Lung (tissue), 12 donors: Measurements from ENCODE around the gene DDX43. TPM values are rescaled to one million over a fixed set of nuclear protein-coding genes. Genes with fewer than 3 reads are reported as not detected.
"Not testable (repeated sequence)": the region's sequence is repeated elsewhere in the genome, so short reads cannot be mapped to it uniquely, and the experiment has no call there.

ENCODE experiments used
- ATAC-seq: fragments of 200-7000 bp; cut with Tn5 transposase; one replicate; pipeline ENCODE4 v1.9.1; 2020; ENCODE audit warnings: moderate number of reproducible peaks; ENCODE audit not compliant: insufficient read depth, low FRiP score
- DNase-seq, 3 donors: peaks; one replicate each; pipeline ENCODE4 v3.0.0-alpha.2; 2013 to 2017
- H3K27ac ChIP-seq, 2 donors: one replicate each; pipeline ENCODE4 v1.5.1; 2013; ENCODE audit warnings: mild to moderate bottlenecking in 2 of 2, moderate library complexity in 2 of 2, control low read depth in 1 of 2, inconsistent platforms in 1 of 2, low read depth in 1 of 2, low read length in 1 of 2
- H3K27me3 ChIP-seq, 3 donors: one replicate each; pipeline ENCODE4 v1.5.1; 2013; ENCODE audit warnings: low read length in 2 of 3; ENCODE audit not compliant: control insufficient read depth in 3 of 3, insufficient read depth in 3 of 3
- H3K36me3 ChIP-seq, 4 donors: one replicate each; pipeline ENCODE4 v1.5.1; 2013; ENCODE audit warnings: low read length in 4 of 4, mild to moderate bottlenecking in 1 of 4, moderate library complexity in 1 of 4; ENCODE audit not compliant: control insufficient read depth in 4 of 4, insufficient read depth in 4 of 4
- H3K4me1 ChIP-seq, 5 donors: one replicate each; pipeline ENCODE4 v1.5.1; 2013; ENCODE audit warnings: low read length in 5 of 5, mild to moderate bottlenecking in 2 of 5, moderate library complexity in 1 of 5; ENCODE audit not compliant: control insufficient read depth in 5 of 5, insufficient read depth in 5 of 5
- H3K4me3 ChIP-seq: one replicate; pipeline ENCODE4 v1.5.1; 2013; ENCODE audit warnings: mild to moderate bottlenecking, control low read depth, moderate library complexity
- H3K9ac ChIP-seq, 2 donors: one replicate each; pipeline ENCODE4 v1.5.1; 2013; ENCODE audit warnings: low read length in 2 of 2, control low read depth in 1 of 2; ENCODE audit not compliant: insufficient read depth in 1 of 2
- H3K9me3 ChIP-seq, 4 donors: one replicate each; pipeline ENCODE4 v1.5.1; 2013; ENCODE audit warnings: low read length in 3 of 4, mild to moderate bottlenecking in 1 of 4, moderate library complexity in 1 of 4; ENCODE audit not compliant: control insufficient read depth in 4 of 4, insufficient read depth in 3 of 4
- CTCF ChIP-seq: IDR thresholded peaks from 2 replicates; pipeline ENCODE4 v1.5.1; 2012; ENCODE audit warnings: mild to moderate bottlenecking; ENCODE audit errors: control extremely low read depth, extremely low read depth
- WGBS, 2 donors: extraction: QIAGEN DNeasy Blood & Tissue Kit; methylation state at CpG; one replicate each; pipeline ENCODE4 v1.1.7; 2013; 5-methylcytosine and 5-hydroxymethylcytosine counted together
- polyA plus RNA-seq, 2 donors: library from polyadenylated mRNA; stranded (reverse); fragments of 200-250 nt; gene quantifications; one replicate each; pipeline ENCODE4 v1.2.1, GENCODE V29; 2013
- total RNA-seq, 2 donors: library from RNA; depleted of rRNA in 1 of 2; stranded (reverse); fragments of >200 nt in 1 of 2; gene quantifications; one replicate each; pipeline ENCODE4 v1.2.1, GENCODE V29; 2014 to 2021
- donor health status: control.
- donor health status: control.
- donor health status: Bipolar disorder and iron deficiency.
- donor health status: healthy.
- donor health status: DM: yes; HTN: yes; CAD: no.

DDX43 gene
- total and polyA plus RNA-seq, 4 donors = 0.14 to 3.0 (median 0.92) TPM

GRCh38 chr6:73389854-73390253 is 4.8 kb upstream of the DDX43 start:
- Histone ChIP-seq H3K4me1 (peaks cover 0 to 3% (median 0%) of the 10 kb centered on the region in 5 donors), H3K9me3 (no peaks in the 10 kb centered on the region), H3K36me3 (no peaks in the 10 kb centered on the region), H3K27ac (no peak overlapping the region), H3K9ac (no peak overlapping the region), H3K27me3 (no peaks in the 10 kb centered on the region), H3K4me3 (no peak overlapping the region)
- DNase-seq (no peak), ATAC-seq (no peak)
- 84 to 90% methylated on average over 10 of the region's 10 CpGs for WGBS, 2 donors
- no peak for TF ChIP-seq CTCF

GRCh38 chr6:73391675-73392074 is 3.0 kb upstream of the DDX43 start:
- H3K36me3 ChIP-seq = no peaks in the 10 kb centered on the region
- no peak overlapping the region for H3K4me3 ChIP-seq
- 62 to 77% methylated on average over 2 of the region's 2 CpGs for WGBS, 2 donors
- ATAC-seq (no peak), DNase-seq (no peak)
- H3K9me3 ChIP-seq = no peaks in the 10 kb centered on the region
- no peak overlapping the region for H3K27ac ChIP-seq
- H3K9ac ChIP-seq = no peak overlapping the region
- no peaks in the 10 kb centered on the region for H3K27me3 ChIP-seq
- TF ChIP-seq CTCF = no peak
- H3K4me1 ChIP-seq = peaks cover 0 to 3% (median 0%) of the 10 kb centered on the region in 5 donors

DNA sequence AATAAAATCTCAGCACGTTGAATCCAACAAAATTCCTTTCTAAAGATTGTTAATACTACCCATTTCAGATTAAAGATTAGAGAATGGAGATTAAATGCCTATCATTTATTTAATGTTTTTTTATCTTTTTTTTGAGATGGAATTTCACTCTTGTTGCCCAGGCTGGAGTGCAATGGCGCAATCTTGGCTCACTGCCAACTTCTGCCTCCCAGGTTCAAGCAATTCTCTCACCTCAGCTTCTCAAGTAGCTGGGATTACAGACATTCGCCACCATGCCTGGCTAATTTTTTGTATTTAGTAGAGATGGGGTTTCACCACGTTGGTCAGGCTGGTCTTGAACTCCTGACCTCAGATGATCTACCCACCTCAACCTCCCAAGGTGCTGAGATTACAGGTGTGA is 2.4 kb upstream of the DDX43 start:
- not testable (repeated sequence) for H3K4me3 ChIP-seq, H3K9ac ChIP-seq, H3K9me3 ChIP-seq, ATAC-seq, H3K36me3 ChIP-seq, H3K27ac ChIP-seq, H3K27me3 ChIP-seq, H3K4me1 ChIP-seq
- DNase-seq = peak in 1 of 3 donors; percentile 2
- 62 to 82% methylated on average over 4 of the region's 4 CpGs for WGBS, 2 donors

- 97 to 98% methylated on average over 3 of the region's 3 CpGs for WGBS, 2 donors
These were observed 1.4 kb upstream of the DDX43 start for GRCh38 chr6:73393278-73393677.

More at GRCh38 chr6:73393278-73393677, 1.4 kb upstream of the DDX43 start:
- Histone ChIP-seq H3K4me1 (peaks cover 0 to 3% (median 0%) of the 10 kb centered on the region in 5 donors), H3K36me3 (no peaks in the 10 kb centered on the region), H3K4me3 (no peak overlapping the region), H3K9ac (no peak overlapping the region), H3K27me3 (no peaks in the 10 kb centered on the region), H3K27ac (no peak overlapping the region), H3K9me3 (no peaks in the 10 kb centered on the region)
- TF ChIP-seq CTCF = no peak
- ATAC-seq (no peak), DNase-seq (no peak)
